Stimulated activated CD4-positive, alpha-beta T cell treated with anti-CD3 and anti-CD28 coated beads, TNF-alpha, amount 100 ng/mL, for 4 hours (primary cell): Measurements from ENCODE around the gene PIGS.
"Not testable (repeated sequence)": the region's sequence is repeated elsewhere in the genome, so short reads cannot be mapped to it uniquely, and the experiment has no call there.

Experiments
- DNase-seq, 3 experiments: peaks; one replicate each; pipeline ENCODE4 v3.0.0-alpha.2; 2020; ENCODE audit warnings: low read depth in 3 of 3

The PIGS gene

GRCh38 chr17:28529013-28529400, 42.3 kb downstream of the PIGS start:
- DNase-seq = no peak

- DNase-seq = no peak
These were observed 42.9 kb downstream of the PIGS start for GRCh38 chr17:28528327-28529012.

GRCh38 chr17:28527859-28528258, 43.5 kb downstream of the PIGS start:
- DNase-seq = no peak

- no peak for DNase-seq
These were observed 44.1 kb downstream of the PIGS start for GRCh38 chr17:28527181-28527681.

GRCh38 chr17:28526381-28526780, 44.9 kb downstream of the PIGS start:
- no peak for DNase-seq

- no peak for DNase-seq
These were observed 46.6 kb downstream of the PIGS start for GRCh38 chr17:28524476-28525424.

GRCh38 chr17:28523876-28524275, 47.4 kb downstream of the PIGS start:
- DNase-seq = no peak

GRCh38 chr17:28523186-28523585, 48.1 kb downstream of the PIGS start:
- DNase-seq = no peak

GRCh38 chr17:28522281-28522680, 49.0 kb downstream of the PIGS start:
- not testable (repeated sequence) for DNase-seq

GRCh38 chr17:28521311-28522085, 49.8 kb downstream of the PIGS start:
- DNase-seq = no peak

GRCh38 chr17:28520687-28521086, 50.6 kb downstream of the PIGS start:
- DNase-seq = no peak

- no peak for DNase-seq
These were observed 52.1 kb downstream of the PIGS start for GRCh38 chr17:28519236-28519635.

- no peak for DNase-seq
These were observed 52.7 kb downstream of the PIGS start for GRCh38 chr17:28518578-28518977.

GRCh38 chr17:28518132-28518531, 53.2 kb downstream of the PIGS start:
- no peak for DNase-seq

- no peak for DNase-seq
These were observed 55.8 kb downstream of the PIGS start for GRCh38 chr17:28515518-28515917.

GRCh38 chr17:28514561-28515002, 56.7 kb downstream of the PIGS start:
- no peak for DNase-seq

- DNase-seq = no peak
These were observed 57.8 kb downstream of the PIGS start for GRCh38 chr17:28513476-28513875.

- DNase-seq = no peak
These were observed 59.4 kb downstream of the PIGS start for GRCh38 chr17:28511858-28512461.

- no peak for DNase-seq
These were observed 61.5 kb downstream of the PIGS start for GRCh38 chr17:28509789-28510188.

- DNase-seq = no peak
These were observed 63.1 kb downstream of the PIGS start for GRCh38 chr17:28508211-28508724.

- no peak for DNase-seq
These were observed 63.6 kb downstream of the PIGS start for GRCh38 chr17:28507567-28508203.
